Measurements from ENCODE around the gene APOL2.
"Not testable (repeated sequence)": the region's sequence is repeated elsewhere in the genome, so short reads cannot be mapped to it uniquely, and the experiment has no call there.

Gene APOL2

GRCh38 chr22:36193577-36193976 lies 45.8 kb downstream of the APOL2 start:
- no peak for DNase-seq
- Mint-ChIP-seq H3K27me3 (no peaks in the 10 kb centered on the region), H3K9me3 (no peaks in the 10 kb centered on the region), H3K27ac (no peak overlapping the region), H3K4me3 (no peak overlapping the region), H3K4me1 (peaks cover 24% of the 10 kb centered on the region)
- no peak for ATAC-seq

- Mint-ChIP-seq H3K4me3 (no peak overlapping the region), H3K9me3 (no peaks in the 10 kb centered on the region), H3K27me3 (no peaks in the 10 kb centered on the region), H3K4me1 (peaks cover 20% of the 10 kb centered on the region), H3K27ac (no peak overlapping the region)
- ATAC-seq (no peak), DNase-seq (no peak)
Observed at GRCh38 chr22:36193171-36193570, 46.2 kb downstream of the APOL2 start.

GRCh38 chr22:36192542-36192941 lies 46.8 kb downstream of the APOL2 start:
- DNase-seq, result no peak
- Mint-ChIP-seq H3K4me3 (no peak overlapping the region), H3K27ac (no peak overlapping the region), H3K9me3 (no peaks in the 10 kb centered on the region), H3K27me3 (no peaks in the 10 kb centered on the region), H3K4me1 (peaks cover 14% of the 10 kb centered on the region)
- no peak for ATAC-seq

- peaks cover 5% of the 10 kb centered on the region for H3K4me1 Mint-ChIP-seq
- no peaks in the 10 kb centered on the region for H3K27me3 Mint-ChIP-seq
- no peaks in the 10 kb centered on the region for H3K9me3 Mint-ChIP-seq
- ATAC-seq, result no peak
- DNase-seq, result no peak
- no peak overlapping the region for H3K27ac Mint-ChIP-seq
- no peak overlapping the region for H3K4me3 Mint-ChIP-seq
Observed at GRCh38 chr22:36191106-36191836, 48.1 kb downstream of the APOL2 start.

- not testable (repeated sequence) for H3K4me3 Mint-ChIP-seq, DNase-seq, H3K27ac Mint-ChIP-seq, ATAC-seq, H3K27me3 Mint-ChIP-seq, H3K9me3 Mint-ChIP-seq, H3K4me1 Mint-ChIP-seq
Observed at GRCh38 chr22:36187862-36188261, 51.5 kb downstream of the APOL2 start.

GRCh38 chr22:36185828-36186624 lies 53.3 kb downstream of the APOL2 start:
- H3K9me3 Mint-ChIP-seq, result no peaks in the 10 kb centered on the region
- no peak overlapping the region for H3K27ac Mint-ChIP-seq
- no peaks in the 10 kb centered on the region for H3K27me3 Mint-ChIP-seq
- H3K4me1 Mint-ChIP-seq, result no peaks in the 10 kb centered on the region
- H3K4me3 Mint-ChIP-seq, result no peak overlapping the region
- DNase-seq, result no peak
- no peak for ATAC-seq

GRCh38 chr22:36184433-36185025 lies 54.8 kb downstream of the APOL2 start:
- Mint-ChIP-seq H3K27ac (no peak overlapping the region), H3K27me3 (no peaks in the 10 kb centered on the region), H3K4me1 (peaks cover 9% of the 10 kb centered on the region), H3K4me3 (no peak overlapping the region), H3K9me3 (no peaks in the 10 kb centered on the region)
- DNase-seq (no peak), ATAC-seq (no peak)

GRCh38 chr22:36183446-36183845 lies 55.9 kb downstream of the APOL2 start:
- Mint-ChIP-seq H3K4me1 (peaks cover 10% of the 10 kb centered on the region), H3K27ac (no peak overlapping the region), H3K9me3 (no peaks in the 10 kb centered on the region), H3K4me3 (no peak overlapping the region), H3K27me3 (no peaks in the 10 kb centered on the region)
- DNase-seq, result no peak
- ATAC-seq, result no peak

- DNase-seq, result no peak
- Mint-ChIP-seq H3K27me3 (no peaks in the 10 kb centered on the region), H3K27ac (peak overlapping the region in 1 of 2 donors; percentile 42), H3K9me3 (no peaks in the 10 kb centered on the region), H3K4me1 (peaks cover 10% of the 10 kb centered on the region), H3K4me3 (no peak overlapping the region)
- no peak for ATAC-seq
Observed at GRCh38 chr22:36182857-36183256, 56.5 kb downstream of the APOL2 start.

- DNase-seq (no peak), ATAC-seq (no peak)
- H3K27me3 Mint-ChIP-seq, result no peaks in the 10 kb centered on the region
- peaks cover 10% of the 10 kb centered on the region for H3K4me1 Mint-ChIP-seq
- H3K9me3 Mint-ChIP-seq, result peaks cover 0 to 5% of the 10 kb centered on the region in 2 donors
- H3K4me3 Mint-ChIP-seq, result no peak overlapping the region
- no peak overlapping the region for H3K27ac Mint-ChIP-seq
Observed at GRCh38 chr22:36182056-36182455, 57.3 kb downstream of the APOL2 start.

GRCh38 chr22:36180928-36181327 lies 58.4 kb downstream of the APOL2 start:
- no peak for DNase-seq
- Mint-ChIP-seq H3K4me1 (peaks cover 10% of the 10 kb centered on the region), H3K27me3 (no peaks in the 10 kb centered on the region), H3K4me3 (no peak overlapping the region), H3K27ac (no peak overlapping the region), H3K9me3 (peaks cover 0 to 10% of the 10 kb centered on the region in 2 donors)
- no peak for ATAC-seq

- Mint-ChIP-seq H3K4me1 (peaks cover 10% of the 10 kb centered on the region), H3K27ac (no peak overlapping the region), H3K4me3 (no peak overlapping the region), H3K9me3 (peaks cover 0 to 15% of the 10 kb centered on the region in 2 donors), H3K27me3 (no peaks in the 10 kb centered on the region)
- DNase-seq (peak; percentile 80), ATAC-seq (peak; percentile 99)
Observed at GRCh38 chr22:36180038-36180880, 59.1 kb downstream of the APOL2 start.

GRCh38 chr22:36177160-36177559 lies 62.2 kb downstream of the APOL2 start:
- H3K9me3 Mint-ChIP-seq, result peaks cover 0 to 15% of the 10 kb centered on the region in 2 donors
- DNase-seq, result no peak
- no peaks in the 10 kb centered on the region for H3K27me3 Mint-ChIP-seq
- no peak for ATAC-seq
- no peak overlapping the region for H3K4me3 Mint-ChIP-seq
- peaks cover 10% of the 10 kb centered on the region for H3K4me1 Mint-ChIP-seq
- H3K27ac Mint-ChIP-seq, result no peak overlapping the region

Measured in stimulated activated naive CD8-positive, alpha-beta T cell treated with anti-CD3 and anti-CD28 coated beads, Interleukin-15, amount 100 ng/mL, for 72 hours (primary cell).